Neural cell (in vitro differentiated cells): ENCODE measurements around the gene PPFIA4. TPM values are rescaled to one million over a fixed set of nuclear protein-coding genes. Genes with fewer than 3 reads are reported as not detected.

Experiments used
- H2AFZ ChIP-seq: fragments of 200-600, 300-800 bp; sonication (generic), shearing (Covaris generic); 2 replicates; pipeline ENCODE4 v1.6.0; 2014; ENCODE audit warnings: low read depth, mild to moderate bottlenecking, antibody characterized with exemption, low read length, moderate library complexity
- H3F3A ChIP-seq: fragments of 200-600 bp; shearing (Covaris generic); 2 replicates; pipeline ENCODE4 v1.6.1; 2016; ENCODE audit warnings: mild to moderate bottlenecking, moderate library complexity, mixed read lengths, antibody characterized with exemption, low read length; ENCODE audit not compliant: insufficient read depth, poor library complexity, severe bottlenecking
- H3K27ac ChIP-seq: fragments of 200-600, 300-800 bp; sonication (generic), shearing (Covaris generic); 2 replicates; pipeline ENCODE4 v1.5.1; 2014; ENCODE audit warnings: mild to moderate bottlenecking, low read length, moderate library complexity
- H3K27me3 ChIP-seq: fragments of 300-800, 200-600 bp; sonication (generic), shearing (Covaris generic); 2 replicates; pipeline ENCODE4 v1.6.0; 2014; ENCODE audit warnings: mild to moderate bottlenecking, low read depth, low read length, moderate library complexity; ENCODE audit not compliant: insufficient read depth
- H3K36me3 ChIP-seq: fragments of 300-800, 200-600 bp; sonication (generic), shearing (Covaris generic); 2 replicates; pipeline ENCODE4 v1.5.1; 2014; ENCODE audit warnings: mild to moderate bottlenecking, antibody characterized with exemption, low read length, moderate library complexity; ENCODE audit not compliant: insufficient read depth
- H3K4me2 ChIP-seq: fragments of 300-800, 200-600 bp; sonication (generic), shearing (Covaris generic); 2 replicates; pipeline ENCODE4 v1.6.0; 2014; ENCODE audit warnings: mild to moderate bottlenecking, low read length
- H3K4me3 ChIP-seq: fragments of 300-800, 200-600 bp; sonication (generic), shearing (Covaris generic); 2 replicates; pipeline ENCODE4 v1.5.1; 2014; ENCODE audit warnings: mild to moderate bottlenecking, low read length, moderate library complexity
- H3K79me2 ChIP-seq: fragments of 200-600 bp; shearing (Covaris generic); replicated peaks from 2 replicates; pipeline ENCODE4 v1.6.0; 2014; ENCODE audit warnings: mild to moderate bottlenecking, low read length, moderate library complexity; ENCODE audit not compliant: insufficient read depth
- H3K9ac ChIP-seq: fragments of 300-800, 200-600 bp; sonication (generic), shearing (Covaris generic); 2 replicates; pipeline ENCODE4 v1.6.1; 2016; ENCODE audit warnings: mild to moderate bottlenecking, low read length, mixed read lengths
- H3K9me2 ChIP-seq: fragments of 200-600 bp; shearing (Covaris generic); 2 replicates; pipeline ENCODE4 v1.6.1; 2016; ENCODE audit warnings: mild to moderate bottlenecking, low read length, mixed read lengths; ENCODE audit not compliant: insufficient read depth
- H3K9me3 ChIP-seq: fragments of 200-600, 300-800 bp; sonication (generic), shearing (Covaris generic); 2 replicates; pipeline ENCODE4 v1.6.1; 2016; ENCODE audit warnings: mild to moderate bottlenecking, mixed run types, low read length, moderate library complexity, mixed read lengths
- H4K20me1 ChIP-seq: fragments of 200-600 bp; shearing (Covaris generic); 2 replicates; pipeline ENCODE4 v1.6.1; 2016; ENCODE audit warnings: mild to moderate bottlenecking, mixed run types; ENCODE audit not compliant: insufficient read depth
- EP300 ChIP-seq: fragments of 450-650 bp; conservative IDR thresholded peaks from 2 replicates; pipeline ENCODE4 v1.6.1; 2014; ENCODE audit warnings: antibody characterized with exemption, mild to moderate bottlenecking, moderate library complexity; ENCODE audit not compliant: poor library complexity, severe bottlenecking
- EZH2 ChIP-seq: fragments of 200-600, 300-800 bp; shearing (Covaris generic), sonication (generic); IDR thresholded peaks from 2 replicates; pipeline ENCODE4 v1.6.1; 2014; ENCODE audit warnings: antibody characterized with exemption, low read length, borderline replicate concordance, mild to moderate bottlenecking; ENCODE audit not compliant: insufficient read depth, poor library complexity, severe bottlenecking
- MXI1 ChIP-seq: fragments of 450-650 bp; conservative IDR thresholded peaks from 2 replicates; pipeline ENCODE4 v1.6.1; 2014; ENCODE audit warnings: antibody characterized with exemption, mild to moderate bottlenecking; ENCODE audit not compliant: poor library complexity, severe bottlenecking
- POLR2AphosphoS5 ChIP-seq: IDR thresholded peaks from 2 replicates; pipeline ENCODE4 v1.6.1; 2012
- RAD21 ChIP-seq: fragments of 450-650 bp; conservative IDR thresholded peaks from 2 replicates; pipeline ENCODE4 v1.6.1; 2014; ENCODE audit warnings: antibody characterized with exemption, mild to moderate bottlenecking, moderate library complexity
- SMC3 ChIP-seq: fragments of 450-650 bp; conservative IDR thresholded peaks from 2 replicates; pipeline ENCODE4 v1.6.1; 2014; ENCODE audit warnings: antibody characterized with exemption, mild to moderate bottlenecking, moderate library complexity; ENCODE audit not compliant: poor library complexity
- TAF1 ChIP-seq: IDR thresholded peaks from 2 replicates; pipeline ENCODE4 v1.6.1; 2012; ENCODE audit warnings: low read depth
- polyA plus RNA-seq: library from polyadenylated mRNA; depleted of rRNA; stranded (reverse); fragments of >200 nt; gene quantifications from 2 replicates; pipeline ENCODE4 v1.2.3, GENCODE V29; 2014
- TF ChIP-seq, protein P1 (sequence below): fragments of 450-650 bp; IDR thresholded peaks from 2 replicates; pipeline ENCODE4 v1.5.1; 2014; ENCODE audit warnings: antibody characterized with exemption, mild to moderate bottlenecking, moderate library complexity; ENCODE audit not compliant: poor library complexity, severe bottlenecking
- TF ChIP-seq, protein P2 (sequence below): IDR thresholded peaks from 2 replicates; pipeline ENCODE4 v1.6.1; 2012; ENCODE audit warnings: borderline replicate concordance

Gene PPFIA4
- polyA plus RNA-seq, 1 donor from 2014 or later: 1.6 TPM

DNA sequence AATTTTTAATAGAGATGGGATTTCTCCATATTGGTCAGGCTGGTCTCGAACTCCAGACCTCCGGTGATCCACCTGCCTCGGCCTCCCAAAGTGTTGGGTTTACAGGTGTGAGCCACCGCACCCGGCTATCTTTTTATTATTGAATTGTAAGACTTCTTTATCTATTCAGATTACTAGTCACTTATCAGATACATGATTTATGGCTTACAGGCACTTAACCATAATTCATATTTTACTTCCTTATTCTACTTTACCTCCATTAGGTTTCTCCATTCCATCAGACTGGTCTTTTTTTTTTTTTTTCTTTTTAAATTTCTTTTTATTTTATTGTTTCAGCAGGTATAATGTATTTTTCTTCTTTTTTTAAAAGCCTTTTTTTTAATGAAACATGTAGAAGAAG is 14.7 kb upstream of the PPFIA4 start:
- Histone ChIP-seq H3K4me2 (no peak overlapping the region), H3K9me3 (no peaks in the 10 kb centered on the region), H3K9me2 (no peaks in the 10 kb centered on the region), H3K36me3 (peaks cover 15% of the 10 kb centered on the region), H2AFZ (no peak overlapping the region), H3K27ac (no peak overlapping the region), H3K27me3 (no peaks in the 10 kb centered on the region), H3K79me2 (peaks cover 22% of the 10 kb centered on the region), H4K20me1 (no peaks in the 10 kb centered on the region), H3F3A (no peaks in the 10 kb centered on the region), H3K4me3 (no peak overlapping the region), H3K9ac (no peak overlapping the region)
- TF ChIP-seq EP300 (no peak), POLR2AphosphoS5 (no peak), SMC3 (no peak), EZH2 (no peak), RAD21 (no peak), TAF1 (no peak), MXI1 (no peak)
- TF ChIP-seq, protein P1, sequence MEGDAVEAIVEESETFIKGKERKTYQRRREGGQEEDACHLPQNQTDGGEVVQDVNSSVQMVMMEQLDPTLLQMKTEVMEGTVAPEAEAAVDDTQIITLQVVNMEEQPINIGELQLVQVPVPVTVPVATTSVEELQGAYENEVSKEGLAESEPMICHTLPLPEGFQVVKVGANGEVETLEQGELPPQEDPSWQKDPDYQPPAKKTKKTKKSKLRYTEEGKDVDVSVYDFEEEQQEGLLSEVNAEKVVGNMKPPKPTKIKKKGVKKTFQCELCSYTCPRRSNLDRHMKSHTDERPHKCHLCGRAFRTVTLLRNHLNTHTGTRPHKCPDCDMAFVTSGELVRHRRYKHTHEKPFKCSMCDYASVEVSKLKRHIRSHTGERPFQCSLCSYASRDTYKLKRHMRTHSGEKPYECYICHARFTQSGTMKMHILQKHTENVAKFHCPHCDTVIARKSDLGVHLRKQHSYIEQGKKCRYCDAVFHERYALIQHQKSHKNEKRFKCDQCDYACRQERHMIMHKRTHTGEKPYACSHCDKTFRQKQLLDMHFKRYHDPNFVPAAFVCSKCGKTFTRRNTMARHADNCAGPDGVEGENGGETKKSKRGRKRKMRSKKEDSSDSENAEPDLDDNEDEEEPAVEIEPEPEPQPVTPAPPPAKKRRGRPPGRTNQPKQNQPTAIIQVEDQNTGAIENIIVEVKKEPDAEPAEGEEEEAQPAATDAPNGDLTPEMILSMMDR: no peak
- TF ChIP-seq, protein P2, sequence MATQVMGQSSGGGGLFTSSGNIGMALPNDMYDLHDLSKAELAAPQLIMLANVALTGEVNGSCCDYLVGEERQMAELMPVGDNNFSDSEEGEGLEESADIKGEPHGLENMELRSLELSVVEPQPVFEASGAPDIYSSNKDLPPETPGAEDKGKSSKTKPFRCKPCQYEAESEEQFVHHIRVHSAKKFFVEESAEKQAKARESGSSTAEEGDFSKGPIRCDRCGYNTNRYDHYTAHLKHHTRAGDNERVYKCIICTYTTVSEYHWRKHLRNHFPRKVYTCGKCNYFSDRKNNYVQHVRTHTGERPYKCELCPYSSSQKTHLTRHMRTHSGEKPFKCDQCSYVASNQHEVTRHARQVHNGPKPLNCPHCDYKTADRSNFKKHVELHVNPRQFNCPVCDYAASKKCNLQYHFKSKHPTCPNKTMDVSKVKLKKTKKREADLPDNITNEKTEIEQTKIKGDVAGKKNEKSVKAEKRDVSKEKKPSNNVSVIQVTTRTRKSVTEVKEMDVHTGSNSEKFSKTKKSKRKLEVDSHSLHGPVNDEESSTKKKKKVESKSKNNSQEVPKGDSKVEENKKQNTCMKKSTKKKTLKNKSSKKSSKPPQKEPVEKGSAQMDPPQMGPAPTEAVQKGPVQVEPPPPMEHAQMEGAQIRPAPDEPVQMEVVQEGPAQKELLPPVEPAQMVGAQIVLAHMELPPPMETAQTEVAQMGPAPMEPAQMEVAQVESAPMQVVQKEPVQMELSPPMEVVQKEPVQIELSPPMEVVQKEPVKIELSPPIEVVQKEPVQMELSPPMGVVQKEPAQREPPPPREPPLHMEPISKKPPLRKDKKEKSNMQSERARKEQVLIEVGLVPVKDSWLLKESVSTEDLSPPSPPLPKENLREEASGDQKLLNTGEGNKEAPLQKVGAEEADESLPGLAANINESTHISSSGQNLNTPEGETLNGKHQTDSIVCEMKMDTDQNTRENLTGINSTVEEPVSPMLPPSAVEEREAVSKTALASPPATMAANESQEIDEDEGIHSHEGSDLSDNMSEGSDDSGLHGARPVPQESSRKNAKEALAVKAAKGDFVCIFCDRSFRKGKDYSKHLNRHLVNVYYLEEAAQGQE: no peak

DNA sequence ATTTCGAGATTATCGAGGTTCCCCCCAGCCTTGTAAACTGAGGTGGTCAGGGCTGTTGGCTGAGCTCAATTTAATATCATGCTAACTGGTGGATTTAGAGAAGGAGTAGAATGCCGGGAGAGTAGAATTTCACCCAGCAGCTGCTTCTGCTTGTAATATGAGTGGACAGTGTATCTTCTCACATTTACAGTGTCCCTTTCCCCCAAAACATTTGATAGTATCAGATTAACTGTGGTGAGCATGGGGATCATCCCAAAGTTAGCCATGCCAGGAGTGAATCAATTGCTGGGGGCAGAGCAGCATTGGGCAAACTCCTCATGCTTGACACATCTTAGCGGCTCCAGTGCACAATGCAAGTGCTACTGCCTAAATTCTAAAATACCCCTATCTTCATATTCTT is 9.2 kb upstream of the PPFIA4 start:
- Histone ChIP-seq H3K36me3 (peaks cover 21% of the 10 kb centered on the region), H3F3A (no peaks in the 10 kb centered on the region), H3K27me3 (no peaks in the 10 kb centered on the region), H3K4me2 (no peak overlapping the region), H3K9ac (no peak overlapping the region), H3K9me2 (no peaks in the 10 kb centered on the region), H3K9me3 (no peaks in the 10 kb centered on the region), H3K27ac (no peak overlapping the region), H2AFZ (no peak overlapping the region), H3K79me2 (no peaks in the 10 kb centered on the region), H4K20me1 (peaks cover 3% of the 10 kb centered on the region), H3K4me3 (no peak overlapping the region)
- TF ChIP-seq SMC3: no peak

DNA sequence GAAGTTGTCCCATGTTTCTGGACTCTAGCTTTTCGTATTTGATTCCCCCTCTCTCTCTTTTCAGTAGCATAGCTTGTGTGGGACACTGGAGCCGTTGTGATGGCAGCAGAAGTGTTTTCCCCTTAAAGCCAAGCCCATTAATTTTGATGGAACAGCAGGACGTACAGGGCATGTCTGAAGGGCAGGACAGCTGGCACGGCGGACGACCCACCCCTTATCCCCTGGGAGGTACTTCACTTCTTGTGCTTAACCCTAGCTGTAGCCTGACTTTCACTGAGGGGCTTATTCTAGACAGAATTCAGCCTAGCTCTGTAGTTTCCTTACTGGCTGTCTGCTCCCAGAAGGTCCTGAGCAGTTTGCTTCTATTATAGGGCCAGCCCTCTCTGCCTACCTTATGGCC is 8.6 kb upstream of the PPFIA4 start:
- no peak overlapping the region for H3K4me3 ChIP-seq
- no peaks in the 10 kb centered on the region for H3K27me3 ChIP-seq
- H4K20me1 ChIP-seq: peaks cover 3% of the 10 kb centered on the region
- H3F3A ChIP-seq: no peaks in the 10 kb centered on the region
- TF ChIP-seq MXI1 (no peak), RAD21 (no peak), TAF1 (no peak), EZH2 (no peak), POLR2AphosphoS5 (no peak), SMC3 (no peak), EP300 (no peak)
- TF ChIP-seq, protein P1: no peak
- TF ChIP-seq, protein P2: no peak
- H3K9me2 ChIP-seq: no peaks in the 10 kb centered on the region
- no peaks in the 10 kb centered on the region for H3K9me3 ChIP-seq
- H3K9ac ChIP-seq: no peak overlapping the region
- H3K27ac ChIP-seq: no peak overlapping the region
- H2AFZ ChIP-seq: no peak overlapping the region
- no peak overlapping the region for H3K4me2 ChIP-seq
- no peaks in the 10 kb centered on the region for H3K79me2 ChIP-seq
- H3K36me3 ChIP-seq: peaks cover 21% of the 10 kb centered on the region
